ENCODE data around the gene SMU1. TPM values are rescaled to one million over a fixed set of nuclear protein-coding genes. Genes with fewer than 3 reads are reported as not detected.

The SMU1 gene
- total and polyA plus RNA-seq, 2 of the 13 experiments (the other 11 are each of a cell fraction or from before 2014, with no cell fraction given), result 12.9 to 36.6 TPM

DNA sequence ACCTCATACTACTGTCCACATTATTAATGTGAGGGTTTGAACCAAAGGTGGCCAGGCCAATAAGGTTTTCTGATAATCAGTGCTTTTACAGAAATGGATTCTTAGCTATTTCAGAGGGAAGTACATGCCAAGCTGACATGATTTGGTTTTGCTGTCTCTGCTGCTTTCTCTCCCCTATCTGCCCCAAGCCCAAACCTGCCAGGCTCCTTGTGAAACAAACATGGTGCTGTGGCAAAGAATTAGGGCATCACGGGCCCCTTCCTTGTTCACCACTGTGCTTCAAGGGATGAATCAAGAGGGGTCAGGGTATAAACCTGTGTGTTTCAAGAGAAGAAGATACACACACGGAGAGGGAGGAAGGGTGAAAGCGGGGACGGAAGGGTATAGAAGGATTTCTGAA is 41.3 kb upstream of the SMU1 start (continued):
- TF ChIP-seq, protein P1, sequence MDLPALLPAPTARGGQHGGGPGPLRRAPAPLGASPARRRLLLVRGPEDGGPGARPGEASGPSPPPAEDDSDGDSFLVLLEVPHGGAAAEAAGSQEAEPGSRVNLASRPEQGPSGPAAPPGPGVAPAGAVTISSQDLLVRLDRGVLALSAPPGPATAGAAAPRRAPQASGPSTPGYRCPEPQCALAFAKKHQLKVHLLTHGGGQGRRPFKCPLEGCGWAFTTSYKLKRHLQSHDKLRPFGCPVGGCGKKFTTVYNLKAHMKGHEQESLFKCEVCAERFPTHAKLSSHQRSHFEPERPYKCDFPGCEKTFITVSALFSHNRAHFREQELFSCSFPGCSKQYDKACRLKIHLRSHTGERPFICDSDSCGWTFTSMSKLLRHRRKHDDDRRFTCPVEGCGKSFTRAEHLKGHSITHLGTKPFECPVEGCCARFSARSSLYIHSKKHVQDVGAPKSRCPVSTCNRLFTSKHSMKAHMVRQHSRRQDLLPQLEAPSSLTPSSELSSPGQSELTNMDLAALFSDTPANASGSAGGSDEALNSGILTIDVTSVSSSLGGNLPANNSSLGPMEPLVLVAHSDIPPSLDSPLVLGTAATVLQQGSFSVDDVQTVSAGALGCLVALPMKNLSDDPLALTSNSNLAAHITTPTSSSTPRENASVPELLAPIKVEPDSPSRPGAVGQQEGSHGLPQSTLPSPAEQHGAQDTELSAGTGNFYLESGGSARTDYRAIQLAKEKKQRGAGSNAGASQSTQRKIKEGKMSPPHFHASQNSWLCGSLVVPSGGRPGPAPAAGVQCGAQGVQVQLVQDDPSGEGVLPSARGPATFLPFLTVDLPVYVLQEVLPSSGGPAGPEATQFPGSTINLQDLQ (CRISPR knock-in tag; IDR thresholded peaks at IDR 0.05), result no peak
- TF ChIP-seq ZNF766 (CRISPR knock-in tag; IDR thresholded peaks at IDR 0.05; ENCODE audit: borderline replicate concordance) (no peak), ZFP41 (CRISPR knock-in tag; IDR thresholded peaks at IDR 0.05; ENCODE audit: borderline replicate concordance) (no peak), ZMYM3 (CRISPR knock-in tag; IDR thresholded peaks at IDR 0.05) (no peak)
- TF ChIP-seq, protein P2, sequence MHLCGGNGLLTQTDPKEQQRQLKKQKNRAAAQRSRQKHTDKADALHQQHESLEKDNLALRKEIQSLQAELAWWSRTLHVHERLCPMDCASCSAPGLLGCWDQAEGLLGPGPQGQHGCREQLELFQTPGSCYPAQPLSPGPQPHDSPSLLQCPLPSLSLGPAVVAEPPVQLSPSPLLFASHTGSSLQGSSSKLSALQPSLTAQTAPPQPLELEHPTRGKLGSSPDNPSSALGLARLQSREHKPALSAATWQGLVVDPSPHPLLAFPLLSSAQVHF (CRISPR knock-in tag; IDR thresholded peaks at IDR 0.05), result no peak
- TF ChIP-seq, protein P3, sequence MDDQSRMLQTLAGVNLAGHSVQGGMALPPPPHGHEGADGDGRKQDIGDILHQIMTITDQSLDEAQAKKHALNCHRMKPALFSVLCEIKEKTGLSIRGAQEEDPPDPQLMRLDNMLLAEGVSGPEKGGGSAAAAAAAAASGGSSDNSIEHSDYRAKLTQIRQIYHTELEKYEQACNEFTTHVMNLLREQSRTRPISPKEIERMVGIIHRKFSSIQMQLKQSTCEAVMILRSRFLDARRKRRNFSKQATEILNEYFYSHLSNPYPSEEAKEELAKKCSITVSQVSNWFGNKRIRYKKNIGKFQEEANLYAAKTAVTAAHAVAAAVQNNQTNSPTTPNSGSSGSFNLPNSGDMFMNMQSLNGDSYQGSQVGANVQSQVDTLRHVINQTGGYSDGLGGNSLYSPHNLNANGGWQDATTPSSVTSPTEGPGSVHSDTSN (CRISPR knock-in tag; IDR thresholded peaks at IDR 0.05; ENCODE audit: borderline replicate concordance), result no peak
- TF ChIP-seq, protein P4, sequence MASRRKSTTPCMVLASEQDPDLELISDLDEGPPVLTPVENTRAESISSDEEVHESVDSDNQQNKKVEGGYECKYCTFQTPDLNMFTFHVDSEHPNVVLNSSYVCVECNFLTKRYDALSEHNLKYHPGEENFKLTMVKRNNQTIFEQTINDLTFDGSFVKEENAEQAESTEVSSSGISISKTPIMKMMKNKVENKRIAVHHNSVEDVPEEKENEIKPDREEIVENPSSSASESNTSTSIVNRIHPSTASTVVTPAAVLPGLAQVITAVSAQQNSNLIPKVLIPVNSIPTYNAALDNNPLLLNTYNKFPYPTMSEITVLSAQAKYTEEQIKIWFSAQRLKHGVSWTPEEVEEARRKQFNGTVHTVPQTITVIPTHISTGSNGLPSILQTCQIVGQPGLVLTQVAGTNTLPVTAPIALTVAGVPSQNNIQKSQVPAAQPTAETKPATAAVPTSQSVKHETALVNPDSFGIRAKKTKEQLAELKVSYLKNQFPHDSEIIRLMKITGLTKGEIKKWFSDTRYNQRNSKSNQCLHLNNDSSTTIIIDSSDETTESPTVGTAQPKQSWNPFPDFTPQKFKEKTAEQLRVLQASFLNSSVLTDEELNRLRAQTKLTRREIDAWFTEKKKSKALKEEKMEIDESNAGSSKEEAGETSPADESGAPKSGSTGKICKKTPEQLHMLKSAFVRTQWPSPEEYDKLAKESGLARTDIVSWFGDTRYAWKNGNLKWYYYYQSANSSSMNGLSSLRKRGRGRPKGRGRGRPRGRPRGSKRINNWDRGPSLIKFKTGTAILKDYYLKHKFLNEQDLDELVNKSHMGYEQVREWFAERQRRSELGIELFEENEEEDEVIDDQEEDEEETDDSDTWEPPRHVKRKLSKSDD (CRISPR knock-in tag; IDR thresholded peaks at IDR 0.05; ENCODE audit: low read depth), result no peak
- TF ChIP-seq, protein P5, sequence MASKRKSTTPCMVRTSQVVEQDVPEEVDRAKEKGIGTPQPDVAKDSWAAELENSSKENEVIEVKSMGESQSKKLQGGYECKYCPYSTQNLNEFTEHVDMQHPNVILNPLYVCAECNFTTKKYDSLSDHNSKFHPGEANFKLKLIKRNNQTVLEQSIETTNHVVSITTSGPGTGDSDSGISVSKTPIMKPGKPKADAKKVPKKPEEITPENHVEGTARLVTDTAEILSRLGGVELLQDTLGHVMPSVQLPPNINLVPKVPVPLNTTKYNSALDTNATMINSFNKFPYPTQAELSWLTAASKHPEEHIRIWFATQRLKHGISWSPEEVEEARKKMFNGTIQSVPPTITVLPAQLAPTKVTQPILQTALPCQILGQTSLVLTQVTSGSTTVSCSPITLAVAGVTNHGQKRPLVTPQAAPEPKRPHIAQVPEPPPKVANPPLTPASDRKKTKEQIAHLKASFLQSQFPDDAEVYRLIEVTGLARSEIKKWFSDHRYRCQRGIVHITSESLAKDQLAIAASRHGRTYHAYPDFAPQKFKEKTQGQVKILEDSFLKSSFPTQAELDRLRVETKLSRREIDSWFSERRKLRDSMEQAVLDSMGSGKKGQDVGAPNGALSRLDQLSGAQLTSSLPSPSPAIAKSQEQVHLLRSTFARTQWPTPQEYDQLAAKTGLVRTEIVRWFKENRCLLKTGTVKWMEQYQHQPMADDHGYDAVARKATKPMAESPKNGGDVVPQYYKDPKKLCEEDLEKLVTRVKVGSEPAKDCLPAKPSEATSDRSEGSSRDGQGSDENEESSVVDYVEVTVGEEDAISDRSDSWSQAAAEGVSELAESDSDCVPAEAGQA (IDR thresholded peaks at IDR 0.05; ENCODE audit: low read depth), result no peak
- TF ChIP-seq, protein P5 (CRISPR knock-in tag; IDR thresholded peaks at IDR 0.05; ENCODE audit: borderline replicate concordance), result no peak
